NCI-H128 (cell line): ENCODE measurements around the gene TIMM50.

Experiments
- DNase-seq: peaks from one replicate; lab custom pipeline; 2025; ENCODE audit not compliant: unreplicated experiment; lab: John Stamatoyannopoulos, UW

Gene TIMM50

DNA sequence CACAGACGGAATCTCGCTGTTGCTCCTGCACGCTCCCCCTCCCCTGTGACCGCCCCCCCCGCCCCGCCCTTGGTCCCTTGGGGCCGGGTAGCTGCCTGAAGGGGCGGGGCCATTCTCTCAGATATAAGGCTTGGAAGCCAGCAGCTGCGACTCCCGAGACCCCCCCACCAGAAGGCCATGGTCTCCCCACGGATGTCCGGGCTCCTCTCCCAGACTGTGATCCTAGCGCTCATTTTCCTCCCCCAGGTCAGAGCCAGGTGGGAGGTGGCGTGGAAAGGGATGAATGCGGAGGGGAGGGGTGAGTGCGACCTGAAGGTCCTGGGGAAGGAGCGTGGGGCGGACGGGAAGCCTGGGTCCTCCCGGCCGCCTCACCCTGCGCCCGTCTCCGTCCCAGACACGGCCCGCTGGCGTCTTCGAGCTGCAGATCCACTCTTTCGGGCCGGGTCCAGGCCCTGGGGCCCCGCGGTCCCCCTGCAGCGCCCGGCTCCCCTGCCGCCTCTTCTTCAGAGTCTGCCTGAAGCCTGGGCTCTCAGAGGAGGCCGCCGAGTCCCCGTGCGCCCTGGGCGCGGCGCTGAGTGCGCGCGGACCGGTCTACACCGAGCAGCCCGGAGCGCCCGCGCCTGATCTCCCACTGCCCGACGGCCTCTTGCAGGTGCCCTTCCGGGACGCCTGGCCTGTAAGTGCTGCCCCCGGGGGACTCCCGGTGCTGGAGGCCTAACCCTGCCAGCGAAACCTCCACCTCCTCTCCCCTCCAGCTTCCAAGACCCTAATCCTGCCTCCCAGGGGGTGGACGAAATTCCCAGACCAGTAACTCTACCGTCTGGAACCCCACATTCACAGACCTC lies 18.4 kb downstream of the TIMM50 start, which contains the start of gene DLL3:
TSS of gene DLL3 (plus strand) at position 150 of the 845 bp plus-strand sequence. CDS start at position 178, 28 bp downstream.
- DNase-seq, result peak; percentile 49

GRCh38 chr19:39499932-39500331 lies 19.3 kb downstream of the TIMM50 start:
- DNase-seq, result no peak

DNA sequence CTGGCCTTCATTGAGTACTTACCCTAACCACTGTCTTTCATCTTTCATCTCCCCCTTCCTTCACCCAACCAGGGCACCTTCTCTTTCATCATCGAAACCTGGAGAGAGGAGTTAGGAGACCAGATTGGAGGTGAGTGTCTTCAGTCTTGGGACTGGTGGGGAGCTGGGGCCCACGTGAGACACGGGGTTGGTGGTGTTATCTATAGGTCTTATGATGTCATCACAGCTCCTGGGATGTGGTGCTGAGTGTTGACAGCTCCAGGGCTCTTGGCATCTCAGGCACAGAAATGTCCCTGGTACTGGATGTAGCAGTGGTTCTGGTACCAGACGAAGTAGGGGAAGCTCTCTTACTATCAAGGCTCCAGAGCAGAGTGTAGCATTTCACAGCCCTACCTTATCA lies 19.9 kb downstream of the TIMM50 start:
- no peak for DNase-seq

DNA sequence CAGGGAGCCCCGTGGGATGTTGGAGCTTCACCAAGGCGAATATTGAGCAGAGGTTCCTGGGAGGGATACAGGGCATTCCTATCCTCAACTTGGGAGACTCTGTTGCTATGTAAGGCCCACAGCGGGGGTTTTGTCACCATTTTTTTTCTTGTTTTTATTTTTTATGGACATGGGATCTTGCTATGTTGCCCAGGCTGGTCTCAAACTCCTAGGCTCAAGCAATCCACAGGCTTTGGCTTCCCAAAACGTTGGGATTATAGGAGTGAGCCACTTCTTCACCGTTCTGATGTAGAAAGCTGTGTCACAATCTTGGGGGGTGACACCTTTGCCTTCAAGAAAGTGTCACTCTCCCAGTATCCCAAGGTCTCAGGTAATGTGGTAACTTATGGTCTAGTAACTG lies 20.7 kb downstream of the TIMM50 start:
- DNase-seq, result no peak

DNA sequence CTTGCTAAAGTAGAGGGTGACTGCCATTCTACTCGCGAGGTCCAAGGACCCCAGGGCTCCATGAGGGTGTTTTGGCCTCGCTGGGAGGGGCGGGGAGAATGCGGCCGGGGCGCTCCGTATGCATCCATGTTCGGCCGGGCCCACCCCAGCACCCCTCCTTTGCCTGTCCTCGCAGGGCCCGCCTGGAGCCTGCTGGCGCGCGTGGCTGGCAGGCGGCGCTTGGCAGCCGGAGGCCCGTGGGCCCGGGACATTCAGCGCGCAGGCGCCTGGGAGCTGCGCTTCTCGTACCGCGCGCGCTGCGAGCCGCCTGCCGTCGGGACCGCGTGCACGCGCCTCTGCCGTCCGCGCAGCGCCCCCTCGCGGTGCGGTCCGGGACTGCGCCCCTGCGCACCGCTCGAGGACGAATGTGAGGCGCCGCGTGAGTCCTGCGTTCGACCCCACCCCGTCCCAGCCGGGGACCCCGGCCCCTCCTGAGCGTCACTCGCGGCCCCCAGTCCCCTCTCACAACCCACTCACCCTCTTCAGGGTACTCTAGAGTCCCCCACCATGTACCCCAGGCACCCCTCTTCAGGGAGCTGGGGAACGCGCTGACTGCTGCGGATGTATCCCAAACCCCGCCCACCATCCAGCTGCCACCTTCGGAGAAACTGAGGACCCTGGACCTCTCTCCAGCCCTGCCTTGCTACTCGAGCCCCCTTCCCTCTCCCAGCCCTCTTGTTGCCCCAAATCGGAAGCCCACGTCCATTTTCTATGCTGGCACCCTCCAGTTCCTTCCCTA lies 22.2 kb downstream of the TIMM50 start:
- no peak for DNase-seq

DNA sequence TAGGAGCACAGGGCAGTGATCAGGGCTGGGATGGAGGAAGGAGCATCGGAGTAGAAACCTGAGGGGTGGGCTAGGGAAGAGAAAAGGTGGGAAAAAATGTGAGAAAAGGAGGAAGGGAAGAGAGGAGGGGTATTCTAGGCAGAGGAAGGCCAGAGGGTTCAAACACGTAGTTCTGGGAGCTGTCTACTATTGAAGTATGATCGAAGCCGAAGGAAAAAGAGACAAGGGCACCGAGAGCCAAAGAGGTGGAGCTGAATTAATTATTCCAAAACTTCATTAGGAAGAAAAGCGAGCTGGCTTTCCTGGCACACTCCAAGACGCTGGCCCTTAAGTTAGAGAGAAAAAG lies 25.9 kb downstream of the TIMM50 start:
- DNase-seq, result no peak

DNA sequence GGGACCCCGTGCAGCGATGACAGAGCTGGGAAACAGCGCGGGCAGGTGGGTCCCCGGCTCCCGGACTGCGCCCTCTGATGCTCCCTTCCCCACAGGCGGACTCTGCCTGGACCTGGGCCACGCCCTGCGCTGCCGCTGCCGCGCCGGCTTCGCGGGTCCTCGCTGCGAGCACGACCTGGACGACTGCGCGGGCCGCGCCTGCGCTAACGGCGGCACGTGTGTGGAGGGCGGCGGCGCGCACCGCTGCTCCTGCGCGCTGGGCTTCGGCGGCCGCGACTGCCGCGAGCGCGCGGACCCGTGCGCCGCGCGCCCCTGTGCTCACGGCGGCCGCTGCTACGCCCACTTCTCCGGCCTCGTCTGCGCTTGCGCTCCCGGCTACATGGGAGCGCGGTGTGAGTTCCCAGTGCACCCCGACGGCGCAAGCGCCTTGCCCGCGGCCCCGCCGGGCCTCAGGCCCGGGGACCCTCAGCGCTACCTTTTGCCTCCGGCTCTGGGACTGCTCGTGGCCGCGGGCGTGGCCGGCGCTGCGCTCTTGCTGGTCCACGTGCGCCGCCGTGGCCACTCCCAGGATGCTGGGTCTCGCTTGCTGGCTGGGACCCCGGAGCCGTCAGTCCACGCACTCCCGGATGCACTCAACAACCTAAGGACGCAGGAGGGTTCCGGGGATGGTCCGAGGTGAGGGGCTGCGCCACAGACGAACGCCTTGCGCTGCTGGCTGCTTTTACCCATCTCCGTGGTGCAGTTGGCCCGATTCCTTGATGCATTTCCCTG lies 26.5 kb downstream of the TIMM50 start:
- peak; percentile 50 for DNase-seq

- no peak for DNase-seq
These were observed 27.2 kb downstream of the TIMM50 start for GRCh38 chr19:39507715-39508364.

DNA sequence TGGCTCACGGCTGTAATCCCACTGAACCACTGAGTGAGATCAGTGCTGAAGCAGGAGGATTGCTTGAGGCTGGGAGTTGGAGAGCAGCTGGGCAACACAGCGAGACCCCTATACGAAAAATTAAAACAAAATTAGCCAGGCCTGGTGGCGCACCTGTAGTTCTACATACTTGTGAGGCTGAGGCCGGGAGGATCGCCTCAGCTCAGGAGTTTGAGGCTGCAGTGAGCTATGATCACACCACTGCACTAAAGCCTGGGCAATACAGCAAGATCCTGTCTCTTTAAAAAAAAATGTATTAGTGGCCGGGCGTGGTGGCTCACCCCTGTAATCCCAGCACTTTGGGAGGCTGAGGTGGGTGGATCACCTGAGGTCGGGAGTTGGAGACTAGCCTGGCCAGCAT lies 28.0 kb downstream of the TIMM50 start:
- no peak for DNase-seq

DNA sequence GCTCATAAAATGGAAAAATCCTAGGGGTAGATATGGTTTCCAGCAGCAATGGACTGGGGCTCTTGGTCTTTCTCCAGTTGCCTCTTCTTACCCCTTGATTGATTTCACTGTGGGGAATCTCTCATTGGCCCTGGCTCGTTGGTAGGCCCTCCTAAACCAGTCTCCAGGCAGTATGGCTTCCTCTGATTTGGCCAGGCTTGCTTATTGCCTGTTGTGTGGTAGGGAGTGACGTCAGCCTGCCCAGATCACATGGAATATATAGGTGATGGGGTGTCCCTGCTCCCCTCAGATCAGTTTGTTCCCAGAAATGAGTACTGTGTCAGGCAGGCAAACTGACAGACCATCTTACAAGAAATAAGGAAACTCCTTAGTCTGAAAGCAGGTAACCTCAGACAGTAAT lies 28.6 kb downstream of the TIMM50 start:
- no peak for DNase-seq

DNA sequence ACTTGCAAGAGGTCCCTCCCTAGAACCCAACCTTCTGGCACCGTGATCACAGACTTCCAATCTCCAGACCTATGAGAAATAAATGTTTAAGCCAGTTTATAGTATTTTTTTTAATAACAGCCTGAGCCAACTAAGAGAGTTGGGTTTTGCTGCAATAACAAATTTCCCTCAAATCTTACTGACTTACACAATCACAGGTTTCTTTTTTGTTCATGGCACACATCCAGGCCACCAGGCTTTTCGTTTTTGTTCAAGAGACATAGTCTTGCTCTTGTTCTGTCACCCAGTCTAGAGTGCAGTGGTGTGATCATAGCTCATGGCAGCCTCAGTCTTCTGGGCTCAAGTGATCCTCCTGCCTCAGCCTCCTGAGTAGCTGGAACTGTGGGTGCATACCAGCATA lies 32.4 kb downstream of the TIMM50 start:
- no peak for DNase-seq

DNA sequence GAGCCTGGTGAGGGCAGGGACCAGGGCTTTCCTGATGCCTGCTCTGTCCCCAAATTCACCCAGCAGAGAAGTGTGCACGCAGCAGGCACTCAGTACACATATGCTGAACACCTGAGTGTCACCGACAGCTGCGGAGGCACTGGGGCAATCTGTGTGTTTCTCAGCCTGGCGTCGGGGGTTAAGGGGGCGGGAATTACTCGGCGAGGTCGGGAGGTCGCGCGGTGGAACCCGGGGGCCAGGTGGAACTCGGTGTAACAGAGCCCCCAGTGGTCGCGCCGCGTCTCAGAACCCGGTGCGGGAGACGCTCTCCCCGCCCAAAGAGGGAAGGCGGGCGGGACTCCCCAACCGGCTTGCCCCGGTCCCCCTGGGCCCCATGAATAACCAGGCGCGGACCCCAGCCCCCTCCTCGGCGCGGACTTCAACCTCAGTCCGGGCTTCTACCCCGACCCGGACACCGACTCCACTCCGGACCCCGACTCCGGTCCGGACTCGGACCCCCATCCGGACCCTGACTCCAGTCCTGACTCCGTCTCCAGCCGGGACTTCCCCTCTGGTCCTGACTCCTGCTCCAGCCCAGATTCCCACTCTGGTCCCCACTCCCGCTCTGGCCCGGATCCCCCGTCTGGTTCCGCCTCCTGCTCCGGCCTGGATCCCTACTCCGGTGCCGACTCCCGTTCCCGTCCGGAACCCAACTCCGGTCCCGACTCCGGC lies 34.4 kb downstream of the TIMM50 start, which contains the start of gene SELENOV:
TSS of gene SELENOV (plus strand) at position 300 of the 711 bp plus-strand sequence. CDS start at position 374, 74 bp downstream.
- no peak for DNase-seq

GRCh38 chr19:39515551-39516191 lies 35.0 kb downstream of the TIMM50 start:
- no peak for DNase-seq

DNA sequence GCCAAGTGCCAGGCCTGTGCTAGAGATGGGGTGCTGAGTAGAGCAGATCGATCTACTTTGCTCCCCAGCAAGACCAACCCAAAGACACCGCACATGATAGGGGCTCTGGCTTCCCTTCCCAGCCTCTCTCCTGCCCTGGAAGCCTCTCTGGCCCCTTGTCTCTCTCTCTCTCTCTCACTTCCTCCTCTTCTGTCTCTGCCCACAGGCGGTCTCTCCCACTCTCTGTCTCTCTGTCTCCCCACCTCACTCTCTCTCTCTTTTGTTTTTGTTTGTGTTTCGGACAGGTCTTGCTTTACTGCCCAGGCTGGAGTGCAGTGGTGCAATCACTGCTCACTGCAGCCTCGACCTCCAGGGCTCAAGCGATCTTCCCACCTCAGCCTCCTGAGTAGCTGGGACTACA lies 35.6 kb downstream of the TIMM50 start:
- DNase-seq, result no peak

GRCh38 chr19:39517432-39517831 lies 36.8 kb downstream of the TIMM50 start:
- DNase-seq, result no peak

- no peak for DNase-seq
These were observed 37.8 kb downstream of the TIMM50 start for GRCh38 chr19:39518458-39518857.

DNA sequence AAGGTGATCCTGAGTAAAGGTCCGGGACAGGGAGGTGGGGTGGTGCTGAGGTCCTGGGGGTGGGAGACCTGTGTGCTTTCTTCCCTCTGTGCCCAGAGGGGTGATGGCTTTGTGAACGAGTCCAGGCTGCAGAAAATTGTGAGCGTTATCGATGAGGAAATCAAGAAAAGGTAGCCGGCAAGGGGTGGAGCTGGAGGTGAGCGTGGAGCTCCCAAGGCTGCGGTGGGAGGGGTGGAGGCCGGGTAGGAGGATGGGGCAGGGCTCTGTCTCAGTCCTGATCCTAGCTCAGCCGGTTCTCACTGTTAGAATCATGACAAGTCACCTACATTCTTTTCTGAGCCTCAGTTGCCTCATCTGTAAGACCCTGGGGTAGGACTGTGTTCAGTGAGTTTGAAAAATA lies 38.3 kb downstream of the TIMM50 start:
- DNase-seq, result no peak

DNA sequence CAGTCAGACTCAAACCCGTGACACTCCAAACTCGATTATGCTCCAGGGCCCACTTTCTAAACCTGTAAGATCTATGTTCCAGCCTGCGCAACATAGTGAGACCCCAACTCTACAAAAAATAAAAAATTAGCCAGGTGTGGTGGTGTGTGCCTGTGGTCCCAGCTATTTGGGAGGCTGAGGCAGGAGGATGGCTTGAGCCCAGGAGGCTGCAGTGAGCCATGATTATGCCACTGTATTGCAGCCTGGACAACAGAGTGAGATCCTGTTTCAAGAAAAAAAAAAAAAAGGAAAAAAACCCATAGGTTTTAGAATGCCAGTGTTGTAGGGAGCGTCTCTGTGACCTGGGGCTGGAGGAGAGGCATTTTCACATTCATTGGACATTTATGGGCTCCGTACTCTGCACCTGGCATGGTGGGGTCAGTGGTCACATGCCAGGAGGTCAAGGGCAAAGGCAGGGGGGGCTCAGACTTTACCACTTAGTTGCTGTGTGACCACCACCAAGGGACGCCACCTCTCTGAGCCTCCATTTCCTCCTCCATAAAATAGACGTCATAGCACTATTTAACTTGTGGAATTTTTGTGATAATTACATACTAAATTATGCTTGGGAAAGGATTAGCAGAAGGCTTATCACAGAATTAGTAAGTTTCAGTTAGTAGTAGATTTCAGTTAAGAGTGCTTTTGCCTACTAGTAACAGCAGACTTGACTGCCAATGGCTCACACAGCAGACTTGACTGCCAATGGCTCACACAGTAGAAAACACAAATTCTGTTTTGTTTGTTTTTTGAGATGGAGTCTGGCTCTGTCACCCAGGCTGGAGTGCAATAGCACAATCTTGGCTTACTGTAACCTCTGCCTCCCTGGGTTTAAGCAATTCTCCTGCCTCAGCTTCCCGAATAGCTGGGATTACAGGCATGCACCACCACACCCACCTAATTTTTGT lies 40.2 kb downstream of the TIMM50 start:
- no peak for DNase-seq

DNA sequence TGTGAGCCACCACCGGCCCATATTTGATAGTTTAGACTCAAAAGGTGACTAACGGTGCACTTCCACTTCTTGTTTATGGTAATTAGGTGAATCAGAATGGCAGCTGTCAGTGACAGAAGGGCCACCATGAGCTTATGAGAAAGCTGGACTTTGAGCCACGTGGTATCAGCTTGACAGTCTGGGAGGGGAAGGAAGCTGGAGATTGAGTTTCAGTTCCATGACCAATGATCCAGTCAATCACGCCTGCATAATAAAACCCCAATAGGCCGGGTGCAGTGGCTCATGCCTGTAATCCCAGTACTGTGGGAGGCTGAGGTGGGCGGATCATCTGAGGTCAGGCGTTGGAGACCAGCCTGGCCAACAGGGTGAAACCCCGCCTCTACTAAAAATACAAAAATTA lies 43.9 kb downstream of the TIMM50 start:
- no peak for DNase-seq
